NK-92 (cell line): Measurements from ENCODE around the gene CD36.

Experiments used
- DNase-seq: peaks from one replicate; lab custom pipeline; 2025; ENCODE audit not compliant: unreplicated experiment; lab: John Stamatoyannopoulos, UW

The CD36 gene

GRCh38 chr7:80623503-80624252 is 14.8 kb upstream of the CD36 start:
- DNase-seq = no peak

- DNase-seq = no peak
Observed at GRCh38 chr7:80624763-80625162, 13.7 kb upstream of the CD36 start.

GRCh38 chr7:80629023-80629422 is 9.4 kb upstream of the CD36 start:
- no peak for DNase-seq

- DNase-seq = no peak
Observed at GRCh38 chr7:80630608-80631405, 7.6 kb upstream of the CD36 start.

- no peak for DNase-seq
Observed at GRCh38 chr7:80631421-80631820, 7.0 kb upstream of the CD36 start.

GRCh38 chr7:80632139-80632538 is 6.3 kb upstream of the CD36 start:
- DNase-seq = no peak

GRCh38 chr7:80632819-80633218 is 5.6 kb upstream of the CD36 start:
- DNase-seq = no peak

GRCh38 chr7:80634505-80634904 is 3.9 kb upstream of the CD36 start:
- DNase-seq = no peak

GRCh38 chr7:80635533-80635932 is 2.9 kb upstream of the CD36 start:
- DNase-seq = no peak

GRCh38 chr7:80635998-80636397 is 2.4 kb upstream of the CD36 start:
- DNase-seq = no peak

GRCh38 chr7:80636709-80637108 is 1.7 kb upstream of the CD36 start:
- DNase-seq = no peak

- no peak for DNase-seq
Observed at GRCh38 chr7:80637454-80637853, 988 bp upstream of the CD36 start.

GRCh38 chr7:80639011-80639410 is 569 bp downstream of the CD36 start:
- DNase-seq = no peak

GRCh38 chr7:80640846-80641245 is 2.4 kb downstream of the CD36 start:
- no peak for DNase-seq

- DNase-seq = no peak
Observed at GRCh38 chr7:80641548-80641947, 3.1 kb downstream of the CD36 start.

GRCh38 chr7:80642871-80643270 is 4.4 kb downstream of the CD36 start:
- DNase-seq = no peak

- no peak for DNase-seq
Observed at GRCh38 chr7:80643336-80643915, 5.0 kb downstream of the CD36 start.

- DNase-seq = no peak
Observed at GRCh38 chr7:80644054-80644453, 5.6 kb downstream of the CD36 start.

- no peak for DNase-seq
Observed at GRCh38 chr7:80646083-80646865, 7.8 kb downstream of the CD36 start.

GRCh38 chr7:80647436-80647835 is 9.0 kb downstream of the CD36 start:
- no peak for DNase-seq

- DNase-seq = no peak
Observed at GRCh38 chr7:80648031-80648600, 9.7 kb downstream of the CD36 start.
